K562 treated with DMSO at 1 percent for 4 hours (cell line): ENCODE data around the gene TRAF5. TPM values are rescaled to one million over a fixed set of nuclear protein-coding genes. Genes with fewer than 3 reads are reported as not detected.

Experiments used
- total RNA-seq: library from RNA; unstranded; fragments of 300-600 nt; gene quantifications from 2 replicates; pipeline ENCODE4 v1.2.3, GENCODE V29; 2022; ENCODE audit not compliant: insufficient read depth

Gene TRAF5
- total RNA-seq: 2.1 and 2.4 TPM in 2 replicates

GRCh38 chr1:211326528-211327345, at the start of gene TRAF5:
TRAF5 (plus strand) TSS chr1:211326833; CDS start chr1:211353240, 26,407 bp downstream.

Other genes with a start within 250 kb of the TRAF5 start
- not detected in 2 replicates for gene KCNH1, start 192.7 kb upstream of the TRAF5 start, total RNA-seq
- 14.1 and 22.2 TPM in 2 replicates for gene RCOR3, start 67.5 kb upstream of the TRAF5 start, total RNA-seq
- not detected in 2 replicates for gene RD3, start 165.3 kb downstream of the TRAF5 start, total RNA-seq